HL-60 (cell line): ENCODE measurements around the gene ALX4.

Experiments
- DNase-seq, 2 experiments: peaks; one replicate each; pipeline ENCODE4 v3.0.0-alpha.2; 2010 to 2020; ENCODE audit warnings: low read depth in 1 of 2, low spot score in 1 of 2
- H3K27ac ChIP-seq: fragments of 250-450 bp; sonication (Bioruptor Pico); replicated peaks from 2 replicates; pipeline ENCODE4 v1.5.1; 2020; ENCODE audit warnings: mild to moderate bottlenecking, moderate library complexity
- H3K27me3 ChIP-seq: fragments of 250-450 bp; sonication (Bioruptor Pico); 2 replicates; pipeline ENCODE4 v1.5.1; 2021; ENCODE audit warnings: mild to moderate bottlenecking, moderate library complexity; ENCODE audit not compliant: insufficient read depth, poor library complexity, severe bottlenecking
- H3K4me3 ChIP-seq: replicated peaks from 2 replicates; pipeline ENCODE4 v1.5.1; 2011; ENCODE audit warnings: mild to moderate bottlenecking, control low read depth, low read length; ENCODE audit not compliant: insufficient read depth
- GABPA ChIP-seq: IDR thresholded peaks from 2 replicates; pipeline ENCODE4 v1.6.1; 2012; ENCODE audit warnings: low read depth
- POLR2AphosphoS5 ChIP-seq: IDR thresholded peaks from 2 replicates; pipeline ENCODE4 v1.6.1; 2012; ENCODE audit warnings: low read depth
- REST ChIP-seq: IDR thresholded peaks from 2 replicates; pipeline ENCODE4 v1.6.1; 2012; ENCODE audit warnings: low read depth; ENCODE audit not compliant: insufficient replicate concordance
- SPI1 ChIP-seq: IDR thresholded peaks from 2 replicates; pipeline ENCODE4 v1.6.1; 2012; ENCODE audit warnings: low read depth, mild to moderate bottlenecking, borderline replicate concordance
- TF ChIP-seq, protein P1 (sequence below): IDR thresholded peaks from one replicate; pipeline ENCODE4 v1.5.1; 2011; ENCODE audit warnings: low read length, control low read depth, inconsistent platforms; ENCODE audit not compliant: insufficient read depth

ALX4 gene

DNA sequence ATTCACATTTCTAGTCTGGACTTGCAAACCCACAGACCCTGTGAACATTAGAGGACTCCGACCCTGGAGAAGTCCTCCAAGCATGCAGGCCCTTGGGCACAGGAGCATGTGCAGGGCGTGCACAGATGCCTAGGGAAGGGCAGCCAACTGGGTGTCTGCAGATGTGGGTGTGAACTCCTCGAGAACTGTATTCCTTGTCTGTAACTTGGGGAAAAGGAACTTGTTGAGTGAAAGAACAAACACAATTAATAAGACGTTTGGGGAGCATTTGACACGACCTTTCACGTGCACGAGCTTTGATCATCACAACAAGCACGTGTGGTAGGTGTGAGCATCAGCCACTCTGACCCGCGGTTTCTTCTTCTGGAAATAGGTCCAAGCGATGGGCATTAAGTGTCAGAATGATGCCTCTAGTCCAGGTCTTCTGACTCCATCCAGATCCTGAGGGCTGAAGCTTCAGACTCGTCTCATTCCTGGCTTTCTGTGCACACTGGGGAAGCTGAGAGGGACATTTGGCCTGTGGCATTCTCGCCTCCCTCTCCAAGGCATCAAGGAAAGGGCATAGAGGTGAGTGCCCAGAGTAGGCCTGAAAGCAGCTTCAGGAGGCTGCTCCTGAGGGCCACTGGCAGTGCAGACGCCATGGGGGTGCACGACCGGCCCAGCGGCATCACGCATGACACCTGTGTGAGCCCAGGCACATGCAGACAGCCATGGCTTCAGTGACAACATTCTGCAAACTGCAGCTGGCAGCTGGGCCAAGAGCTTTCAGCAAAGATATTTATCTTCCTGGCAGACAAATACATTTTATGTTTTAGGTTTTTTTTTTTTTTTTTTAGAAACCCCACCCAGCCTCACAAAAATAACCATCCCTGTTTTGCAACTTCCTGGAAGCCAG, 32.5 kb downstream of the ALX4 start:
- Histone ChIP-seq H3K27ac (no peak overlapping the region), H3K27me3 (no peaks in the 10 kb centered on the region), H3K4me3 (no peak overlapping the region)
- TF ChIP-seq POLR2AphosphoS5 (no peak), GABPA (no peak), SPI1 (no peak), REST (no peak)
- TF ChIP-seq, protein P1, sequence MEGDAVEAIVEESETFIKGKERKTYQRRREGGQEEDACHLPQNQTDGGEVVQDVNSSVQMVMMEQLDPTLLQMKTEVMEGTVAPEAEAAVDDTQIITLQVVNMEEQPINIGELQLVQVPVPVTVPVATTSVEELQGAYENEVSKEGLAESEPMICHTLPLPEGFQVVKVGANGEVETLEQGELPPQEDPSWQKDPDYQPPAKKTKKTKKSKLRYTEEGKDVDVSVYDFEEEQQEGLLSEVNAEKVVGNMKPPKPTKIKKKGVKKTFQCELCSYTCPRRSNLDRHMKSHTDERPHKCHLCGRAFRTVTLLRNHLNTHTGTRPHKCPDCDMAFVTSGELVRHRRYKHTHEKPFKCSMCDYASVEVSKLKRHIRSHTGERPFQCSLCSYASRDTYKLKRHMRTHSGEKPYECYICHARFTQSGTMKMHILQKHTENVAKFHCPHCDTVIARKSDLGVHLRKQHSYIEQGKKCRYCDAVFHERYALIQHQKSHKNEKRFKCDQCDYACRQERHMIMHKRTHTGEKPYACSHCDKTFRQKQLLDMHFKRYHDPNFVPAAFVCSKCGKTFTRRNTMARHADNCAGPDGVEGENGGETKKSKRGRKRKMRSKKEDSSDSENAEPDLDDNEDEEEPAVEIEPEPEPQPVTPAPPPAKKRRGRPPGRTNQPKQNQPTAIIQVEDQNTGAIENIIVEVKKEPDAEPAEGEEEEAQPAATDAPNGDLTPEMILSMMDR, result no peak
- no peak for DNase-seq

DNA sequence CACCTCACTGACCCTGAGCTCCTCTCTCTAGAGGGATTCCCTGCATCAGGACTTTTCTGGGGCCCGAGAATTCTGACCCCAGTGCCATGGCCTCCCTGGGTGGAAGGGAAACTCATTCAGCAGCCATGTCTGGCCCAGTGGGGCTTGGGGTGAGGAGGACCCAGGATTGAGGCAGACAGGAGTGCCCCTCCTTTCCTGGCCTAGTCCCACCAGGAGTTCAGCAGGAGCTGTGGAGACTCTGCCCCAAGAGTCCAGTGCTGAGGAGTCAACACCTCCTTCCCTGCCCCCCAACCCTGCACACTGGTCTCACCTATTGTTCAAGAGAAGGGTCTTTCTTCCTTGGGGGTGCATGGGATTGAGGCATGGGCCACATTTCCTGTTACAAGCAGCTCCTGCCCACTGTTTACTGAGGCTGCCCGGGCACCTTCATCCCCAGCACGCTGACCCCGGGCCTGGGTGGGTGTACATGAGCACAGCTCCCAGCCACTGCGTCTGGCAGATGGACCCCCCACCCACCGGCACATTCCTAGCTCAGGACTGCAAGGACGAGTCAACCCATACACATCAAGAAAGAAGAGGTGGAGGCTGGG, 33.9 kb downstream of the ALX4 start:
- Histone ChIP-seq H3K27me3 (no peaks in the 10 kb centered on the region), H3K4me3 (no peak overlapping the region), H3K27ac (no peak overlapping the region)
- TF ChIP-seq REST (no peak), SPI1 (no peak), GABPA (no peak), POLR2AphosphoS5 (no peak)
- TF ChIP-seq, protein P1, result no peak
- no peak for DNase-seq

DNA sequence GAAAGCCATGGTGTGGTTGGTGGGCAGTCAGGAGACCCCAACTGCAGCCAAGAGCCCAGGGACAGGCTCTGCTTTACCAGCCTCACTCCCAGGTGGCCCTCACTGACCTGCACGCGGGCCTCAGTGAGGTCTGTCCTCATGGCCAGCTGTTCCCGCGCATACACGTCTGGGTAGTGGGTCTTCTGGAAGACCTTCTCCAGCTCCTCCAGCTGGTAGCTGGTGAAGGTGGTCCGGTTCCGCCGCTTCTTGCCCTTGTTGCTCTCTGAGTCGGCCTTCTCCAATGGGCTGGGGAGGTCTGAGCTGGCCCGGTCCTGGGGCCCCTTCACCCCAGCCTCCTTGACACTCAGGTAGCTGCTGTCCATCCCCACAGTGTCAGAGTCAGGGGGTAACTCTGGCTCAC, 34.7 kb downstream of the ALX4 start:
- no peak overlapping the region for H3K4me3 ChIP-seq
- H3K27ac ChIP-seq, result no peak overlapping the region
- H3K27me3 ChIP-seq, result no peaks in the 10 kb centered on the region
- TF ChIP-seq, protein P1, result no peak
- no peak for TF ChIP-seq SPI1
- no peak for TF ChIP-seq REST
- TF ChIP-seq GABPA, result no peak
- TF ChIP-seq POLR2AphosphoS5, result no peak
- no peak for DNase-seq
